ENCODE data around the gene STON2.
A peak's percentile ranks its signal among the peaks of the same experiment; 100 is the strongest.

The STON2 gene

DNA sequence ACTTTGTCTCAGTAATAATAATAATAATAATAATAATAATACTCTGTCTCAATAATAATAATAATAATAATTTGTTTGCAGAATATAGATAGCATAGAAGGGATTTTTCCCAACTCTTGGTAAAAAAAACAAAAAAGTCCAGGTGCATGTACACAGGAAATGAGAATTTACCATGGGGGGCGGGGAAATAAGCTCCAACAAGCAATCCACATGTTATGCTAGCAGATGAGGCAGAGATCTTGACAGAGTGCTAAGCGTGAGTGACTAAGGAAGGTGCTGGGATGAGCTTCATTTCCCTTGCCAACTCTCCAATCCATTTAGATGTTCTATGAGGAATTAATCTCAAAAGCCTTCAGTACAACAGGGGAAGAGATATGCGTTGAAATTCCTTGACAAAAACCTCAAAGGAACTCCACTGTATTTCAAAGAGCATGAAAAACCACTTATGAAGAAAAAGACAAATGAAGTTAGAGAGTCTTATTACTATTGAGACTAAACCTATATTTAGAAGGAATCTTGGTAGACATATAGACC lies 134.4 kb downstream of the STON2 start:
- TF ChIP-seq ZFX (IDR thresholded peaks at IDR 0.05), result no peak
- TF ChIP-seq, protein P1, sequence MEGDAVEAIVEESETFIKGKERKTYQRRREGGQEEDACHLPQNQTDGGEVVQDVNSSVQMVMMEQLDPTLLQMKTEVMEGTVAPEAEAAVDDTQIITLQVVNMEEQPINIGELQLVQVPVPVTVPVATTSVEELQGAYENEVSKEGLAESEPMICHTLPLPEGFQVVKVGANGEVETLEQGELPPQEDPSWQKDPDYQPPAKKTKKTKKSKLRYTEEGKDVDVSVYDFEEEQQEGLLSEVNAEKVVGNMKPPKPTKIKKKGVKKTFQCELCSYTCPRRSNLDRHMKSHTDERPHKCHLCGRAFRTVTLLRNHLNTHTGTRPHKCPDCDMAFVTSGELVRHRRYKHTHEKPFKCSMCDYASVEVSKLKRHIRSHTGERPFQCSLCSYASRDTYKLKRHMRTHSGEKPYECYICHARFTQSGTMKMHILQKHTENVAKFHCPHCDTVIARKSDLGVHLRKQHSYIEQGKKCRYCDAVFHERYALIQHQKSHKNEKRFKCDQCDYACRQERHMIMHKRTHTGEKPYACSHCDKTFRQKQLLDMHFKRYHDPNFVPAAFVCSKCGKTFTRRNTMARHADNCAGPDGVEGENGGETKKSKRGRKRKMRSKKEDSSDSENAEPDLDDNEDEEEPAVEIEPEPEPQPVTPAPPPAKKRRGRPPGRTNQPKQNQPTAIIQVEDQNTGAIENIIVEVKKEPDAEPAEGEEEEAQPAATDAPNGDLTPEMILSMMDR (conservative IDR thresholded peaks at IDR 0.05), result no peak
- no peak overlapping the region for H3K27ac ChIP-seq

DNA sequence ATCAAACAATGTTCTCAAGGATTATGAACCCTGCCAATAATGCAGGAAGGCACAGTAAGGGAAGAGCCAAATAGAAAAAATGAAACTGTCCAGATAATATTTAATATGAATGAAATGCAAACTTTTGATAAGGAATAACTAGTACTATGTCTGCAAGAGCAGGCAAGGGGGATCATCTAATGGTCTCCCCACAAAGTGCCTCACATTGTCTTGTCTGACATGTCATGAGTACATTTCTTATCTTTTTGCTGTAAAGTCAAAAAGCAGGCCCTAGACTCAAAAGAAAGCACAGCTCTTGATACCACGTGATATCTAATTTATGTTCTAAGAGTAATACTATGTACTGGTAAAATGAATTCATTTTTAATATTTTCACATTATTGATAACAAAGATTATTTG lies 135.5 kb downstream of the STON2 start:
- H3K27ac ChIP-seq, result no peak overlapping the region
- TF ChIP-seq, protein P1 (conservative IDR thresholded peaks at IDR 0.05), result no peak
- TF ChIP-seq ZFX (IDR thresholded peaks at IDR 0.05), result no peak

DNA sequence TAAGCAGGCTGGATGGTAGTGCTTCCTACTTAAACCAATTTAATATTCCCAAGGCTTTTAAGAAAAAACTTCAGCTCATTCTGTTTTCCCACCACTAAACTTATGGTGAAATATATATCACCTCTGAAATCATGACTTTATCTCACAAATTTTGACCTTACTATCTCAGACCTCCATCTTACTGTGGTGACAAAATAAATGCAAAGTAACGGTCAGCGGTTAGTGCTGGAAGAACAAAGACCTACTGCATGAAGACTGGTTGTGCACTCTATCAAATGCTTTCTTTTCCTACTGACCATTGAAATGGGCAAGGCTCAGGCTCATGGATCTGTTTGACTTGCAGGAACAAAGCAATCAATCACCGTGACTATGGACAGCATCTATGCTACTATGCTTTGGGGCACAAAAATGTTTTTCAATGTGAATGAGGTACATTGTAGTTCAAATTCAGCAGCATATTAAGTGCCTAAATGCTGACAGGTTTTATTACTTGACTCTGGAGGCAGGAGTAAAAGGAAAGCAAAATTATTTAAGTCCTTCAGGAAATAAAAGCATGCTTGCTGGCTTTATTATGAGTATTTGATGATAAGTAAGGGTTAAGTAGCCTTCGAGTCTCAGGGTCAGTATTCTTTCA lies 136.2 kb downstream of the STON2 start:
- no peak overlapping the region for H3K27ac ChIP-seq
- TF ChIP-seq, protein P1 (conservative IDR thresholded peaks at IDR 0.05), result no peak
- no peak for TF ChIP-seq ZFX (IDR thresholded peaks at IDR 0.05)

DNA sequence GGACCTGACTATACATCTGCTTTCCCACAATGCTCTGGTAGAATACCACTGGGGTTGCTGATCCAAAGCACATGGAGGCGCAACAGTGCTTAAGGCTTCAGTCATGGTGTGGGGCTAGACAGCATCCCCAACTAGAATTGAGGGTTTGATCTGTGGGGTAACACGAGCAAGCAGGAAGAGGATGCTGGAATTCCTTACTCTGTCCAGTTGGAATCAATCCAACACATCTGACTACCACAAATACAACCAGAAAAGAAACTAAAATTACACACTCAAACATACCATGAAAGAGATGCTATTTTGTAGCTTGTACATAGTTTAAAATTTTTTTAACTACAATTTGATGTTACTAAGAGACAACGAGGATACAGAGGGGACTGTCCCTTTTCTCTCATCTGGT lies 138.9 kb downstream of the STON2 start:
- no peak for TF ChIP-seq ZFX (IDR thresholded peaks at IDR 0.05)
- H3K27ac ChIP-seq, result no peak overlapping the region

DNA sequence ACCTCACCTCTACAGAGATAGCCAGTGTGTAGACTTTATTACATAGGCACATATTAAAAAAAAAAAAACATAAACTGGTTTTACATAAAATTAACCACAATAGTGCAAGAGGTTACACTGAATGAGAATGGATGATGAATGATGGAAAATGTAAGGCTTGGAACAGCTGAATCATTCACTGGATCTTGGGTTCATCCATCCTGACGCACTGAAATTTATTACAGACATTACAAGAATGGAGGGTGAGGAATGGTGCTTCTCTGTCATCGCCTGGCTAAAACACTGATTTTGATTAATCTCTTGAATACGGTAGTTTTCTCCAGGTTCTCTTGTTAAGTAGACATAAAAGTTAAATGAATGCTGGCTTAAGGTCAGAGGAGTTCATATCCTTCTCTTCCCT lies 139.4 kb downstream of the STON2 start:
- H3K27ac ChIP-seq, result no peak overlapping the region
- TF ChIP-seq, protein P1 (conservative IDR thresholded peaks at IDR 0.05), result no peak
- no peak for TF ChIP-seq ZFX (IDR thresholded peaks at IDR 0.05)

DNA sequence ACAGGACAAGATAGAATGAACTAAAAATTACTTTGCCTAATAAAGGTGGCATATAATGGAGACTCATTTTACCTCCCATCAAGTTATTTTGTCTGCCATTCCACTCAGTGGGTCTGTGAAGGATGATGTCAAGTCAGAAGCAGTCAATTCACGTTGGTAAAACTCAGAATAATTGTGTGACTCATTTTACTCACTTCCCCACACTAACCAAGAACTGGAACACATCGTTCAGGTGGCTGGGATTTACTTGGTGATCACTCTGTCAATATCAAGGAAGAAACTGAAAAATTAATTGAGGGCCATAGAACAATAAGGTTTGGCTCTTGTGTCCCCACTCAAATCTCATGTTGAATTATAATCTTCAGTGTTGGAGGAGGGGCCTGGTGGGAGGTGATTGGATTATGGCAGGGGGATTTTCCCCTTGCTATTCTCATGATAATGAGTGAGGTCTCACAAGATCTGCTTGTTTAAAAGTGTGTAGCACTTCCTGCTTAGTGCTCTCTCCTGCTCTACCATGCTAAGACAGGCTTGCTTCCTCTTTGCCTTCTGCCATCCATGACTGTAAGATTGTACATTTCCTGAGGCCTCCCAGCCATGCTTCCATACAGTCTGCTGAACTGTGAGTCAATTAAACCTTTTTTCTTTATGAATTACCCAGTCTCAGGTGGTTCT lies 143.7 kb downstream of the STON2 start:
- H3K27ac ChIP-seq, result no peak overlapping the region
- TF ChIP-seq, protein P1 (conservative IDR thresholded peaks at IDR 0.05), result no peak
- TF ChIP-seq ZFX (IDR thresholded peaks at IDR 0.05), result no peak

DNA sequence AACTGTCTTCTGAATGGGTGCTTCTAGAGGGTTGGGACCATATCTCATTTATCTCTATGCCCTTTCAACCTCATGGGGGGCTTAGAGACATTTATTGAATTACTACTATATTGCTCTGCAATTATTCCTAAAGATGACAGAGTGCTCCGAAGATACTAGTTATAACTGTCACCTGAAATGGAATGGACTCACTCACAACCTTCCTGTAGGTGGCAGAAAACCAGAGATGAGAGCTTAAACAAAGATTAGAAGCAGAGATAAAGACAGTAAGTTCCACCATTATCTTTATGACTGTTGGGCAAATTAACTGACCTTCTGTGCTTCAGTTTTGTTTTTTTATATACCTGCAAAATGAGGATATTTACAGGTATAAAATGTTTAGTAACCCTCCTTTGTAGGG lies 147.8 kb downstream of the STON2 start:
- no peak overlapping the region for H3K27ac ChIP-seq
- TF ChIP-seq, protein P1 (conservative IDR thresholded peaks at IDR 0.05), result peak; percentile 59
- no peak for TF ChIP-seq ZFX (IDR thresholded peaks at IDR 0.05)

All from C4-2B (cell line).